ENCODE measurements around the gene PITPNC1. TPM values are rescaled to one million over a fixed set of nuclear protein-coding genes. Genes with fewer than 3 reads are reported as not detected.
A peak's percentile ranks its signal among the peaks of the same experiment; 100 is the strongest.

The PITPNC1 gene
- total and polyA plus RNA-seq, 2 of the 13 experiments (the other 11 are each of a cell fraction or from before 2014, with no cell fraction given) = 4.1 to 5.7 TPM

DNA sequence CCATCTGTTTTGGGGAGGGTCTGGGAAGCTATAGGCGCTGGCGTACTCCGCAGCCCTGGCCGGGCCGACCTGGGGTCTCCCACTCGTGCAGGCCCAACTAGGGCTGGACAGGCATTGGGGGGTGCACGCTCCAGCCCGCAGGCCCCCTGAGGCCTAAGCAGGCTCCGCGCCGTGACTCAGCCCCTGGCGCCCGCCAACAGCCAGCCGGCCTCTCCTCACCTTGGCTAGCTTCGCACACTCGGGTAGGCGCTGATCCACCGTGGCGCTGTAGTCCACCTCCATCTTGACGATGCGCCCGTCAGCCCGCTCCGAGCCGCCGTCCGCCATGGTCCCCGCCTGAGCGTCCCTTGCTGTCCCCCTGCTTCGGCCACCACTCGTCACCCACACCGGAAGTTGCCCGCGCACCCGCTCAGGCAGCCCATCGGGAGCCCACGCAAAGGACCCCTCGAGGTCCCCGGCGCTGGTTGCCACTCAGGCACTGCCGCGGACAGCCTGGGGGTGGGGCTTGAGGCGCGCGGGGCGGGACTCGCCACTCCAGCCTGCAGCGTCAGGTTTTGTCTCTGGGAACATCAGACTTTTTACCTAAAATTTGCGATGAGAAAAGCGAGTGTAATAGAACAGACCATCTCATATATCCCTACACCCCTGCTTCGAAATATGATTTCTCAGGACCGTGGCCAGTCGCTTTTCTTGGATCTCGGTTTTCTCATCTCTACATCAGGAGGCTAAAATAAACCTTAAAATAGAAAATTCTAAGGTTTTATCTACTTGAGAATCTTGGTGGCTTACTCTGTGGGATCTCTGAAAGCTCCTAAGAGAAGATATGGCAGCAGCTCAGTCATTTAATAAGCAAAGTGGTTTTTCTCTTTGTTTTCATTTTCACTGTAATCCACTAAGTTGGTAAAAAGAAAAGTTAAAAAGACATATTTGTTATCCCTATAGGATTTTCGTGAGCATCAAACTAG, 10.6 kb upstream of the PITPNC1 start, which contains the start of gene PSMD12 (continued):
- TF ChIP-seq, protein P1, sequence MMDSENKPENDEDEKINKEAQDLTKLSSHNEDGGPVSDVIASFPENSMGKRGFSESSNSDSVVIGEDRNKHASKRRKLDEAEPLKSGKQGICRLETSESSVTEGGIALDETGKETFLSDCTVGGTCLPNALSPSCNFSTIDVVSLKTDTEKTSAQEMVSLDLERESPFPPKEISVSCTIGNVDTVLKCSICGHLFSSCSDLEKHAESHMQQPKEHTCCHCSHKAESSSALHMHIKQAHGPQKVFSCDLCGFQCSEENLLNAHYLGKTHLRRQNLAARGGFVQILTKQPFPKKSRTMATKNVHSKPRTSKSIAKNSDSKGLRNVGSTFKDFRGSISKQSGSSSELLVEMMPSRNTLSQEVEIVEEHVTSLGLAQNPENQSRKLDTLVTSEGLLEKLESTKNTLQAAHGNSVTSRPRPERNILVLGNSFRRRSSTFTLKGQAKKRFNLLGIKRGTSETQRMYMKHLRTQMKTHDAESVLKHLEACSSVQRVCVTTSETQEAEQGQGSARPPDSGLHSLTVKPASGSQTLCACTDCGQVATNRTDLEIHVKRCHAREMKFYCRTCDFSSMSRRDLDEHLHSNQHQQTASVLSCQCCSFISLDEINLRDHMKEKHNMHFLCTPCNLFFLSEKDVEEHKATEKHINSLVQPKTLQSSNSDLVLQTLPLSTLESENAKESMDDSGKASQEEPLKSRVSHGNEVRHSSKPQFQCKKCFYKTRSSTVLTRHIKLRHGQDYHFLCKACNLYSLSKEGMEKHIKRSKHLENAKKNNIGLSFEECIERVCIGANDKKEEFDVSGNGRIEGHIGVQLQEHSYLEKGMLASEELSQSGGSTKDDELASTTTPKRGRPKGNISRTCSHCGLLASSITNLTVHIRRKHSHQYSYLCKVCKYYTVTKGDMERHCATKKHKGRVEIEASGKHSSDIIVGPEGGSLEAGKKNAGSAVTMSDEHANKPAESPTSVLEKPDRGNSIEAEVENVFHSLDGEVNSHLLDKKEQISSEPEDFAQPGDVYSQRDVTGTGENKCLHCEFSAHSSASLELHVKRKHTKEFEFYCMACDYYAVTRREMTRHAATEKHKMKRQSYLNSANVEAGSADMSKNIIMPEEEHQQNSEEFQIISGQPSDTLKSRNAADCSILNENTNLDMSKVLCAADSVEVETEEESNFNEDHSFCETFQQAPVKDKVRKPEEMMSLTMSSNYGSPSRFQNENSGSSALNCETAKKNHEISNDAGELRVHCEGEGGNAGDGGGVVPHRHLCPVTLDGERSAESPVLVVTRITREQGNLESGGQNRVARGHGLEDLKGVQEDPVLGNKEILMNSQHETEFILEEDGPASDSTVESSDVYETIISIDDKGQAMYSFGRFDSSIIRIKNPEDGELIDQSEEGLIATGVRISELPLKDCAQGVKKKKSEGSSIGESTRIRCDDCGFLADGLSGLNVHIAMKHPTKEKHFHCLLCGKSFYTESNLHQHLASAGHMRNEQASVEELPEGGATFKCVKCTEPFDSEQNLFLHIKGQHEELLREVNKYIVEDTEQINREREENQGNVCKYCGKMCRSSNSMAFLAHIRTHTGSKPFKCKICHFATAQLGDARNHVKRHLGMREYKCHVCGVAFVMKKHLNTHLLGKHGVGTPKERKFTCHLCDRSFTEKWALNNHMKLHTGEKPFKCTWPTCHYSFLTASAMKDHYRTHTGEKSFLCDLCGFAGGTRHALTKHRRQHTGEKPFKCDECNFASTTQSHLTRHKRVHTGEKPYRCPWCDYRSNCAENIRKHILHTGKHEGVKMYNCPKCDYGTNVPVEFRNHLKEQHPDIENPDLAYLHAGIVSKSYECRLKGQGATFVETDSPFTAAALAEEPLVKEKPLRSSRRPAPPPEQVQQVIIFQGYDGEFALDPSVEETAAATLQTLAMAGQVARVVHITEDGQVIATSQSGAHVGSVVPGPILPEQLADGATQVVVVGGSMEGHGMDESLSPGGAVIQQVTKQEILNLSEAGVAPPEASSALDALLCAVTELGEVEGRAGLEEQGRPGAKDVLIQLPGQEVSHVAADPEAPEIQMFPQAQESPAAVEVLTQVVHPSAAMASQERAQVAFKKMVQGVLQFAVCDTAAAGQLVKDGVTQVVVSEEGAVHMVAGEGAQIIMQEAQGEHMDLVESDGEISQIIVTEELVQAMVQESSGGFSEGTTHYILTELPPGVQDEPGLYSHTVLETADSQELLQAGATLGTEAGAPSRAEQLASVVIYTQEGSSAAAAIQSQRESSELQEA (CRISPR knock-in tag; IDR thresholded peaks at IDR 0.05; ENCODE audit: not compliant biosample characterization) = peak; percentile 89
- TF ChIP-seq ZNF772 (CRISPR knock-in tag; IDR thresholded peaks at IDR 0.05) = peak; percentile 92; the same call in 1 of the 2 replicates
- peak; percentile 90 for TF ChIP-seq SRSF1 (optimal IDR thresholded peaks at IDR 0.05; ENCODE audit: low read depth, low read length)
- 0 out of 2 replicates have a peak, but pooled peaks have one; percentile 20 for TF ChIP-seq SIX1 (CRISPR knock-in tag; IDR thresholded peaks at IDR 0.05; ENCODE audit: borderline replicate concordance)
- TF ChIP-seq FOXO1 (CRISPR knock-in tag; IDR thresholded peaks at IDR 0.05) = 0 out of 2 replicates have a peak, but pooled peaks have one; percentile 74
- peak; percentile 98 for TF ChIP-seq ZNF274 (CRISPR knock-in tag; IDR thresholded peaks at IDR 0.05)
- TF ChIP-seq ZNF891 (CRISPR knock-in tag; IDR thresholded peaks at IDR 0.05) = peak; percentile 96
- TF ChIP-seq MED13 (CRISPR knock-in tag; IDR thresholded peaks at IDR 0.05) = no peak
- peak; percentile 98; the same call in 1 of the 2 replicates for TF ChIP-seq NRL (CRISPR knock-in tag; IDR thresholded peaks at IDR 0.05; ENCODE audit: borderline replicate concordance)
- no peak for TF ChIP-seq SYNCRIP (IDR thresholded peaks at IDR 0.05; ENCODE audit: insufficient read depth, low read depth, low read length)
- TF ChIP-seq ZNF776 (CRISPR knock-in tag; IDR thresholded peaks at IDR 0.05) = peak; percentile 95
- TF ChIP-seq ZNF614 (CRISPR knock-in tag; IDR thresholded peaks at IDR 0.05; ENCODE audit: borderline replicate concordance) = peak; percentile 90; the same call in 1 of the 2 replicates
- TF ChIP-seq, protein P2, sequence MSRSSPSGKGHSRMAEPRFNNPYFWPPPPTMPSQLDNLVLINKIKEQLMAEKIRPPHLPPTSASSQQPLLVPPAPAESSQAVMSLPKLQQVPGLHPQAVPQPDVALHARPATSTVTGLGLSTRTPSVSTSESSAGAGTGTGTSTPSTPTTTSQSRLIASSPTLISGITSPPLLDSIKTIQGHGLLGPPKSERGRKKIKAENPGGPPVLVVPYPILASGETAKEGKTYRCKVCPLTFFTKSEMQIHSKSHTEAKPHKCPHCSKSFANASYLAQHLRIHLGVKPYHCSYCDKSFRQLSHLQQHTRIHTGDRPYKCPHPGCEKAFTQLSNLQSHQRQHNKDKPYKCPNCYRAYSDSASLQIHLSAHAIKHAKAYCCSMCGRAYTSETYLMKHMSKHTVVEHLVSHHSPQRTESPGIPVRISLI (CRISPR knock-in tag; IDR thresholded peaks at IDR 0.05; ENCODE audit: borderline replicate concordance) = peak; percentile 61; the same call in 1 of the 2 replicates
- peak; percentile 65 for TF ChIP-seq ZNF670 (CRISPR knock-in tag; IDR thresholded peaks at IDR 0.05; ENCODE audit: borderline replicate concordance)
- TF ChIP-seq TRIM24 (CRISPR knock-in tag; IDR thresholded peaks at IDR 0.05) = no peak
- TF ChIP-seq ZIK1 (CRISPR knock-in tag; IDR thresholded peaks at IDR 0.05; ENCODE audit: borderline replicate concordance, low read depth) = peak; percentile 92
- no peak for TF ChIP-seq ZNF577 (CRISPR knock-in tag; IDR thresholded peaks at IDR 0.05; ENCODE audit: borderline replicate concordance, low read depth)
- TF ChIP-seq WIZ (CRISPR knock-in tag; IDR thresholded peaks at IDR 0.05) = peak; percentile 89
- TF ChIP-seq SRSF4 (IDR thresholded peaks at IDR 0.05; ENCODE audit: low read depth, low read length, poor library complexity, severe bottlenecking) = peak; percentile 74
